ENCODE measurements around the gene POLE2.

- TF ChIP-seq POLR2AphosphoS5 (IDR thresholded peaks at IDR 0.05; ENCODE audit: low read depth, low read length) (no peak), TAF1 (IDR thresholded peaks at IDR 0.05; ENCODE audit: borderline replicate concordance, low read depth, low read length) (no peak)
Observed at GRCh38 chr14:49677643-49678042, 10.4 kb downstream of the POLE2 start.

Data from GM12892 (cell line).